Heart left ventricle (tissue), 13 donors: ENCODE data around the gene TET1.

Experiments
- CTCF ChIP-seq, 12 donors: fragments of 200-600 bp; sonication (generic) in 4 of 12; IDR thresholded peaks; one replicate each; pipeline versions ENCODE4 v1.5.0 to v1.8.0; 2018 to 2022; ENCODE audit warnings: antibody characterized with exemption in 12 of 12, mild to moderate bottlenecking in 5 of 12
- POLR2A ChIP-seq, 2 donors: fragments of 450-650 bp; IDR thresholded peaks; one replicate each; pipeline ENCODE4 v1.6.1; 2017; ENCODE audit warnings: antibody characterized with exemption in 2 of 2, mild to moderate bottlenecking in 2 of 2, moderate library complexity in 2 of 2
- donor health status: ischemic (EF 13 %, LVEDD 7.1; RV severe dilation, severe dysfunction).
- donor health status: DM: no; HTN: yes; CAD: no.
- donor health status: DM: no; HTN: no; CAD: no.
- donor health status: ischemic (EF 25% LVEDD 6.9; RV normal size, moderate dysfunction).
- donor health status: ischemic (EF 25% LVEDD 5.7; RV mildly dilated, moderate dysfunction).
- donor health status: ischemic (EF 35%, LVEDD 5.7; RV mildly dilated, moderate dysfunction).
- donor health status: nonischemic (EF 11% LVEDD 7.7; RV severe dilation, severe dysfunction).
- donor health status: DM: yes; HTN: yes; CAD: no.
- donor health status: PGD.
- donor health status: ischemic (EF 29% LVEDD 5.4; RV normal size, mild dysfunction).
- donor health status: nonischemic (EF 23%, LVEDD 6.1; RV moderate dilation, normal function).

GRCh38 chr10:68537796-68538195 lies 22.3 kb upstream of the TET1 start:
- no peak for TF ChIP-seq CTCF (IDR thresholded peaks at IDR 0.05)
- no peak for TF ChIP-seq POLR2A (IDR thresholded peaks at IDR 0.05)
